Gastrocnemius medialis (tissue), 4 donors: ENCODE measurements around the gene ENDOV. TPM values are rescaled to one million over a fixed set of nuclear protein-coding genes. Genes with fewer than 3 reads are reported as not detected.

Experiments
- ATAC-seq, 2 donors: fragments of 150-250 bp; one replicate each; pipeline ENCODE4 v1.9.1; 2016
- DNase-seq, 2 donors: peaks; one replicate each; pipeline ENCODE4 v3.0.0-alpha.2; 2019
- H3K27ac ChIP-seq, 4 donors: fragments of 200-600 bp; sonication (generic); 1 replicate in 1 of 4; 2 replicates in 3 of 4; pipeline ENCODE4 v1.5.1; 2016 to 2018; ENCODE audit warnings: mild to moderate bottlenecking in 2 of 4, moderate library complexity in 1 of 4
- H3K27me3 ChIP-seq, 3 donors: fragments of 200-600 bp; sonication (generic) in 2 of 3; 1 replicate in 1 of 3; 2 replicates in 2 of 3; pipeline versions ENCODE4 v1.5.1 to v1.6.0; 2016 to 2019; ENCODE audit warnings: mild to moderate bottlenecking in 1 of 3, moderate library complexity in 1 of 3
- H3K36me3 ChIP-seq, 2 donors: fragments of 200-600 bp; sonication (generic) in 1 of 2; one replicate each; pipeline ENCODE4 v1.5.1; 2017 to 2018
- H3K4me1 ChIP-seq, 2 donors: fragments of 200-600 bp; sonication (generic) in 1 of 2; one replicate each; pipeline ENCODE4 v1.5.1; 2016 to 2017; ENCODE audit warnings: mild to moderate bottlenecking in 2 of 2
- H3K4me3 ChIP-seq, 4 donors: fragments of 200-600 bp; sonication (generic) in 3 of 4; 1 replicate in 1 of 4; 2 replicates in 3 of 4; pipeline ENCODE4 v1.5.1; 2016 to 2019; ENCODE audit warnings: mild to moderate bottlenecking in 2 of 4
- H3K9me3 ChIP-seq, 3 donors: fragments of 200-600 bp; sonication (generic) in 2 of 3; 1 replicate in 1 of 3; 2 replicates in 2 of 3; pipeline ENCODE4 v1.5.1; 2016 to 2019
- POLR2A ChIP-seq, 2 donors: fragments of 450-650 bp; IDR thresholded peaks; one replicate each; pipeline ENCODE4 v1.6.1; 2017; ENCODE audit warnings: antibody characterized with exemption in 2 of 2, mild to moderate bottlenecking in 2 of 2, moderate library complexity in 2 of 2
- in situ Hi-C, 4 donors: fragments of 200-750 bp; cut with MboI; loops; one replicate each; pipeline versions ENCODE4 v1.15.0 to v1.8.0; 2017; ENCODE audit warnings: low sequenced_read_pairs in 4 of 4
- intact Hi-C: fragments of 100-400 bp; cut with DNase I; formaldehyde crosslinking; loops from one replicate; pipeline ENCODE4 v1.15.1; 2023; ENCODE audit warnings: low total_unique reads
- total RNA-seq, 4 donors: library from RNA; depleted of rRNA; stranded (reverse); fragments of >200 nt; gene quantifications; one replicate each; pipeline versions ENCODE4 v1.1.0 to v1.2.3, GENCODE V29; 2016
- TF ChIP-seq, protein P1 (sequence below), 5 experiments: fragments of 450-650 bp in 3 of 5; fragments of 200-600 bp in 2 of 5; sonication (generic) in 2 of 5; IDR thresholded peaks in 4 of 5; conservative IDR thresholded peaks in 1 of 5; 1 replicate in 4 of 5; 2 replicates in 1 of 5; pipeline ENCODE4 v1.5.1; 2016 to 2019; ENCODE audit warnings: antibody characterized with exemption in 5 of 5, mild to moderate bottlenecking in 3 of 5, moderate library complexity in 3 of 5

Gene ENDOV
- total RNA-seq, 4 donors from 2014 or later, result 9.1 to 24.1 (median 18.0) TPM

DNA sequence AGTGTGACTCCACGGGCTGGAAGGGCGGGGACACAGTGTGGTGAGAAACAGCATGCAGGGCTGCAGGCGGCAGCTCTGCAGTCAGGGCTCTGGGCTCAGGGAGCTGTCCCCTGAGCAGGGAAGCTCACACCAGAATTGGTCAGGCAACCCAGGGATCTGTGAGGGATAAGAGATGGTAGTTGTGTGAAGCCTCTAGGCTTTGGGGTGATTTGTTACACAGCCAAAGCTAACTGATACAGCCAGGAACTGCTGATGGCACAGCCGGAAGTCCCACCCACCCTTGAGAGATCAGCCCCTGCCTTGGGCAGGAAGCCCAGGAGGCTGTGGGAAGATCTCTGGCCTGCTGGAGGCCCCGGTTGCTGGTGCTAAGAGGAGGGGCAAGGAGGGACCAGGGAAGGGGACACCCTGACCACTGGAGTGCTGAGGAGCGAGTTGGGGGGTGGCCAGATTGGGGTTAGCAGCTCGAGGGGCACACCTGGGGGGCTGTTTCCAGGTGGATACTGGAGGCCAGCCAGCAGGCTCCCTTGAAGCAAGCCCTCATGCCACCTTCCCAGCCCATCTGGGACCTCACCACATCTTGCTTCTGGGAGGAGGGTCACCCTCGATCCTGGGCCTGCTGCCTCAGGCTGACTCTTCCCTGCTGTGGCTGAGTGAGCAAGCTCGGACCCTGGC, 36.3 kb downstream of the ENDOV start:
- no peak for TF ChIP-seq POLR2A (IDR thresholded peaks at IDR 0.05)
- TF ChIP-seq, protein P1, sequence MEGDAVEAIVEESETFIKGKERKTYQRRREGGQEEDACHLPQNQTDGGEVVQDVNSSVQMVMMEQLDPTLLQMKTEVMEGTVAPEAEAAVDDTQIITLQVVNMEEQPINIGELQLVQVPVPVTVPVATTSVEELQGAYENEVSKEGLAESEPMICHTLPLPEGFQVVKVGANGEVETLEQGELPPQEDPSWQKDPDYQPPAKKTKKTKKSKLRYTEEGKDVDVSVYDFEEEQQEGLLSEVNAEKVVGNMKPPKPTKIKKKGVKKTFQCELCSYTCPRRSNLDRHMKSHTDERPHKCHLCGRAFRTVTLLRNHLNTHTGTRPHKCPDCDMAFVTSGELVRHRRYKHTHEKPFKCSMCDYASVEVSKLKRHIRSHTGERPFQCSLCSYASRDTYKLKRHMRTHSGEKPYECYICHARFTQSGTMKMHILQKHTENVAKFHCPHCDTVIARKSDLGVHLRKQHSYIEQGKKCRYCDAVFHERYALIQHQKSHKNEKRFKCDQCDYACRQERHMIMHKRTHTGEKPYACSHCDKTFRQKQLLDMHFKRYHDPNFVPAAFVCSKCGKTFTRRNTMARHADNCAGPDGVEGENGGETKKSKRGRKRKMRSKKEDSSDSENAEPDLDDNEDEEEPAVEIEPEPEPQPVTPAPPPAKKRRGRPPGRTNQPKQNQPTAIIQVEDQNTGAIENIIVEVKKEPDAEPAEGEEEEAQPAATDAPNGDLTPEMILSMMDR (IDR thresholded peaks at IDR 0.05 in 4 of 5, conservative IDR thresholded peaks at IDR 0.05 in 1 of 5), result no peak
- intact Hi-C loops, result loop anchor here (10.0 kb wide), 1 partner anchor 94 kb away; the partner anchor contains the start of gene RPTOR
- Histone ChIP-seq H3K36me3 (no peaks in the 10 kb centered on the region), H3K9me3 (no peaks in the 10 kb centered on the region), H3K27me3 (no peaks in the 10 kb centered on the region), H3K4me1 (peaks cover 8 to 20% of the 10 kb centered on the region in 2 donors), H3K27ac (no peak overlapping the region), H3K4me3 (no peak overlapping the region)
- no peak for ATAC-seq
- no peak for DNase-seq
- in situ Hi-C loops, result no loop called here

DNA sequence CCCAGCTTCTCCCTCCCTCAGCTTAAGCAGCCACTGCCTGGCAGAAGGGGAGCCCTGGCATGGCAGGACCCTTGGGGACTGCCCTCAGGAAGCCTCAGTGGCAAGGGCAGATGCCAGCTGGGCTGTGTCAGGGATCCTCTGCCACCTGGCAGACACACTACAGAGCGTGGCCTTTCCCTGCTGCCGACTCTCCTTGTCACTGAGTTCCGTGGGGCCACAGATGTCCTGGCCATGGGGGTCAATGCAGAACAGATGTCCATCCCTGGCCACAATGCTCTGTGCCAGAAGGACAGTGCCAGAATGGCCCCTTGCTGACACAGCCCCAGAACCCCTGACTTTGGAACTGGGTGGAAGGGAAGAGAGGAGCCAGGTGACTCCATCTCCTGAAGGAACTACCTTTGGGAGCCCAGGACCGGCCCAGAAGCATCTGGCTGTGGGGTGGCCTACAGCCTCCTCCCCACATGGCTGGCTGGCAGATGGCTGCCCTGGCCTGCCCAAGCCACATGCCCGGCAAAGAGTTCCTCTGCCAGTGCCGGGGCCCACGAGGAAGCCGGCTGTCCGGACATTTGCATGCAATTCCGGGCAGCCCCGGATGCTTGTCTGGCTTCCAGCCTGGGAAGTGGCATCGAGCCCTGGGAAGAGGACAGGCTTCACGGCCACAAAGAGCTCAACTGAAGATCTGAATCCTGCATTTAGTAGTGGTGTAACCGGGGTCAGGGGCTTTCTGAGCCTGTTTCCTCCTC, 37.4 kb downstream of the ENDOV start:
- H3K4me1 ChIP-seq, result peaks cover 18 to 29% of the 10 kb centered on the region in 2 donors
- intact Hi-C loops, result loop anchor here (10.0 kb wide), 1 partner anchor 92 kb away; the partner anchor contains the start of gene RPTOR
- DNase-seq, result no peak

DNA sequence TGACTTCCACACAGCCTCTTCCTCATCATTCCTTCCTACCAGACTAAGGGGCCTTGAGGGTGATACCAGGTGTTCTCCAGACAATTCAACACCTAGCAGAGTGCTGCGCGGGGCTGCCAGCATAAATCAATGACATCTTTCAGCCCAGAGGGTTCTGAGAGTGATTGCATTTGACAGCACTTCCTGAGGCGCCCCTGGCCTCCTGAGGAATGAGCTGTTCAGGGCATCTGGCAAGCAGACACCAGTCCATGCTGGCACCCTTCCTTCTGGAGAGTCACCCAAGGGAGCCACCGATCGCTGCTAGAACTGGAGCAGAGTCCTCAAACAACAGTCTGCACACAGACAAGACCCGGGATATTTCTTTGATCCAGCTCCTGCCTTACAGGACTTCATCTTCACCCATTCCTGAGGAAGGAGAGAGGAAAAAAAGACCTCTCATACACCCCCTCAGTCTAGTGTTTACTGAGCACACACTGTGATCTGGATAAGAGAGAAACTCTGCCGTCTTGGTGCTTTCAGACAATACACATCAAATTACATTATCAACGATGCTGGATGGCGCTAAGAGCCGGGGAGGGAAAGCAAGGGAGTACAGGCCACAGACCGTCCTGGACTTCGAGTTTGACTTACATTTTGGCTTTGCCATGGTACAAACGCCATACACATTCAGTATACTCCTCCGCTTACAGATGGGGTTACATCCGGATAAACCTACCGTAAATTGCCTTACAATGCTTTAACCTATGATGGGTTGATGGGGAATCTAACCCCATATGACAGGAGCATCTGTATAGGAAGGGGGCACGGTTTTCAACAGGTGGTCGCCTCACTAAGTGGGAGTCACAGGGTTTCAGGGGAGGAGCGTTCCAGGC, 38.4 kb downstream of the ENDOV start:
- peaks cover 24 to 34% of the 10 kb centered on the region in 2 donors for H3K4me1 ChIP-seq
- no peaks in the 10 kb centered on the region for H3K36me3 ChIP-seq
- ATAC-seq (no peak), DNase-seq (no peak)
- no peaks in the 10 kb centered on the region for H3K27me3 ChIP-seq
- H3K9me3 ChIP-seq, result no peaks in the 10 kb centered on the region
- TF ChIP-seq, protein P1 (IDR thresholded peaks at IDR 0.05 in 4 of 5, conservative IDR thresholded peaks at IDR 0.05 in 1 of 5), result no peak
- TF ChIP-seq POLR2A (IDR thresholded peaks at IDR 0.05), result no peak
- intact Hi-C loops (loop anchor here (10.0 kb wide), 1 partner anchor 91 kb away; the partner anchor contains the start of gene RPTOR), in situ Hi-C loops (no loop called here)
- peak overlapping the region in 3 of 4 donors; percentile 92 to 99 (median 96) for H3K27ac ChIP-seq
- H3K4me3 ChIP-seq, result peak overlapping the region in 3 of 4 donors; percentile 66 to 93 (median 85)

More for the DNA sequence above, 37.4 kb downstream of the ENDOV start:
- TF ChIP-seq, protein P1 (IDR thresholded peaks at IDR 0.05 in 4 of 5, conservative IDR thresholded peaks at IDR 0.05 in 1 of 5), result no peak
- no peak for TF ChIP-seq POLR2A (IDR thresholded peaks at IDR 0.05)
- no peaks in the 10 kb centered on the region for H3K27me3 ChIP-seq
- H3K27ac ChIP-seq, result no peak overlapping the region
- H3K9me3 ChIP-seq, result no peaks in the 10 kb centered on the region
- no peak for ATAC-seq
- H3K36me3 ChIP-seq, result no peaks in the 10 kb centered on the region
- in situ Hi-C loops, result no loop called here
- no peak overlapping the region for H3K4me3 ChIP-seq

DNA sequence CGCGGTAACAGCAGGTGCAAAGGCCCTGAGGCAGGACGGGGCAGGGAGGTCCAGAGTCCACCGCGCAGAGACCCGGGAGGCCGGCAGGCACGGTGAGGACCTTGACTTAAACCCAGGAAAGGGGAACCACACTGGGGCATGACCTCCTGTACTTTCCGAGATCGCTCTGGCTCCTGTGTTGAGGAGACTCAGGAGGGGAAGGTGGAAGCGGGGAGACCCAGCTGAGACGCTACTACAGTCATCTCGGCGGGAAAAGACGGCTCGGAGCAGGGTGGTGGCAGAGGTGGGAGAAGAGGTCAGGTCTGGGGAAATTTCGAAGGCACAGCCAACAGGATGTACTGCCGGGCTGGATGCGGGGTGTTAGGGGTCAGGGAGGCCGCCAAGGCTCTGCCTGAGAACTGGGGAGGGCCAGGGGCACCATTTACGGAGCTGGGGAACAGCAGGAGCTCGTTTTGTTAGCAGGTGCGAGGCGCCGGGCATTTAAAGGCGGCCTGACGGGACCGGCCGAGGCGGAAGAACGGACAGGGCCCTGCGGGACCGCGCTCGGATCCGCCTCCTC, 39.1 kb downstream of the ENDOV start:
- Histone ChIP-seq H3K4me3 (peak overlapping the region; percentile 66 to 98 (median 89)), H3K36me3 (no peaks in the 10 kb centered on the region), H3K27me3 (no peaks in the 10 kb centered on the region), H3K9me3 (no peaks in the 10 kb centered on the region), H3K4me1 (peaks cover 24 to 34% of the 10 kb centered on the region in 2 donors), H3K27ac (peak overlapping the region; percentile 92 to 100 (median 98))
- in situ Hi-C loops (no loop called here), intact Hi-C loops (loop anchor here (1.0 to 10.0 kb wide), 4 partner anchors 27 to 195 kb away; partner anchors contain the start of genes ENDOV and RPTOR)
- TF ChIP-seq, protein P1 (IDR thresholded peaks at IDR 0.05 in 4 of 5, conservative IDR thresholded peaks at IDR 0.05 in 1 of 5), result no peak
- no peak for TF ChIP-seq POLR2A (IDR thresholded peaks at IDR 0.05)
- DNase-seq (no peak), ATAC-seq (peak; percentile 5 to 19)
